OCI-LY1 (cell line): Measurements from ENCODE around the gene IL18R1.

Experiments
- H2AFZ ChIP-seq: fragments of 200-600 bp; sonication (generic), shearing (Covaris generic); 2 replicates; pipeline ENCODE4 v1.6.0; 2014; ENCODE audit warnings: antibody characterized with exemption, mild to moderate bottlenecking, low read length
- H3F3A ChIP-seq: fragments of 200-600 bp; sonication (generic), shearing (Covaris generic); 2 replicates; pipeline ENCODE4 v1.6.0; 2014; ENCODE audit warnings: mild to moderate bottlenecking, antibody characterized with exemption, low read length, moderate library complexity; ENCODE audit not compliant: insufficient read depth
- H3K27ac ChIP-seq: fragments of 200-600 bp; sonication (generic); 2 replicates; pipeline ENCODE4 v1.5.1; 2014; ENCODE audit warnings: low read length, mixed run types, mild to moderate bottlenecking, low read depth; ENCODE audit not compliant: poor library complexity, severe bottlenecking
- H3K27me3 ChIP-seq: fragments of 200-600 bp; sonication (generic); 2 replicates; pipeline ENCODE4 v1.6.0; 2014; ENCODE audit warnings: antibody characterized with exemption, mild to moderate bottlenecking, low read length, moderate library complexity; ENCODE audit not compliant: insufficient read depth
- H3K36me3 ChIP-seq: fragments of 200-600 bp; sonication (generic); 2 replicates; pipeline ENCODE4 v1.6.1; 2014; ENCODE audit warnings: mild to moderate bottlenecking, antibody characterized with exemption, low read length, moderate library complexity, mixed read lengths; ENCODE audit not compliant: insufficient read depth
- H3K4me1 ChIP-seq: fragments of 200-600 bp; sonication (generic); 2 replicates; pipeline ENCODE4 v1.5.1; 2014; ENCODE audit warnings: mild to moderate bottlenecking, low read length, moderate library complexity; ENCODE audit not compliant: insufficient read depth, severe bottlenecking
- H3K4me2 ChIP-seq: fragments of 200-600 bp; sonication (generic), shearing (Covaris generic); 2 replicates; pipeline ENCODE4 v1.6.1; 2014; ENCODE audit warnings: low read length
- H3K4me3 ChIP-seq: fragments of 200-600 bp; sonication (generic); 2 replicates; pipeline ENCODE4 v1.5.1; 2014; ENCODE audit warnings: low read length, low read depth, mild to moderate bottlenecking, mixed read lengths; ENCODE audit not compliant: poor library complexity, severe bottlenecking
- H3K79me2 ChIP-seq: fragments of 200-600 bp; shearing (Covaris generic); 2 replicates; pipeline ENCODE4 v1.6.1; 2016; ENCODE audit warnings: mixed run types, low read length, mixed read lengths; ENCODE audit not compliant: insufficient read depth
- H3K9ac ChIP-seq: fragments of 200-600 bp; sonication (generic), shearing (Covaris generic); 2 replicates; pipeline ENCODE4 v1.6.1; 2014; ENCODE audit warnings: mild to moderate bottlenecking, low read length, mixed read lengths
- H3K9me2 ChIP-seq: fragments of 200-600 bp; sonication (generic), shearing (Covaris generic); 2 replicates; pipeline ENCODE4 v1.6.1; 2014; ENCODE audit warnings: low read depth, mild to moderate bottlenecking, low read length, mixed read lengths
- H3K9me3 ChIP-seq: fragments of 200-600 bp; shearing (Covaris generic); 2 replicates; pipeline ENCODE4 v1.6.1; 2014; ENCODE audit warnings: low read length, mixed read lengths
- H4K20me1 ChIP-seq: fragments of 200-600 bp; sonication (generic), shearing (Covaris generic); 2 replicates; pipeline ENCODE4 v1.6.0; 2016; ENCODE audit warnings: mild to moderate bottlenecking, low read length; ENCODE audit not compliant: insufficient read depth
- CTCF ChIP-seq: fragments of 200-600 bp; sonication (generic), shearing (Covaris generic); IDR thresholded peaks from 2 replicates; pipeline ENCODE4 v1.5.1; 2017; ENCODE audit warnings: mild to moderate bottlenecking, antibody characterized with exemption, low read length, moderate library complexity, mixed read lengths
- EZH2 ChIP-seq: fragments of 200-600 bp; sonication (generic), shearing (Covaris generic); IDR thresholded peaks from 2 replicates; pipeline ENCODE4 v1.8.0; 2017; ENCODE audit warnings: borderline replicate concordance, mixed run types, mild to moderate bottlenecking, antibody characterized with exemption, low read length, moderate library complexity, mixed read lengths

Gene IL18R1

GRCh38 chr2:102417946-102418345 is 62.4 kb downstream of the IL18R1 start:
- H3K4me1 ChIP-seq = no peaks in the 10 kb centered on the region
- no peaks in the 10 kb centered on the region for H3K27me3 ChIP-seq
- no peaks in the 10 kb centered on the region for H3K36me3 ChIP-seq
- H3K9me2 ChIP-seq = no peaks in the 10 kb centered on the region
- no peaks in the 10 kb centered on the region for H3K79me2 ChIP-seq
- H3K4me2 ChIP-seq = no peak overlapping the region
- H3K27ac ChIP-seq = no peak overlapping the region
- no peak overlapping the region for H3K4me3 ChIP-seq
- H4K20me1 ChIP-seq = no peaks in the 10 kb centered on the region
- H3K9me3 ChIP-seq = no peaks in the 10 kb centered on the region
- H3K9ac ChIP-seq = no peak overlapping the region
- TF ChIP-seq CTCF = no peak
- TF ChIP-seq EZH2 = no peak
- H3F3A ChIP-seq = no peaks in the 10 kb centered on the region
- no peak overlapping the region for H2AFZ ChIP-seq

- no peak overlapping the region for H3K4me2 ChIP-seq
- H3K4me1 ChIP-seq = no peaks in the 10 kb centered on the region
- no peaks in the 10 kb centered on the region for H3K9me2 ChIP-seq
- H3K4me3 ChIP-seq = no peak overlapping the region
- no peaks in the 10 kb centered on the region for H3K79me2 ChIP-seq
- no peaks in the 10 kb centered on the region for H3K36me3 ChIP-seq
- no peaks in the 10 kb centered on the region for H3K9me3 ChIP-seq
- no peaks in the 10 kb centered on the region for H4K20me1 ChIP-seq
- H3K27ac ChIP-seq = no peak overlapping the region
- no peaks in the 10 kb centered on the region for H3F3A ChIP-seq
- no peak for TF ChIP-seq EZH2
- no peak for TF ChIP-seq CTCF
- no peak overlapping the region for H2AFZ ChIP-seq
- H3K9ac ChIP-seq = no peak overlapping the region
- H3K27me3 ChIP-seq = no peaks in the 10 kb centered on the region
Measured at GRCh38 chr2:102418421-102418961, 62.9 kb downstream of the IL18R1 start.

- Histone ChIP-seq H3K27me3 (no peaks in the 10 kb centered on the region), H3K9me3 (no peaks in the 10 kb centered on the region), H4K20me1 (no peaks in the 10 kb centered on the region), H3F3A (no peaks in the 10 kb centered on the region), H3K4me1 (no peaks in the 10 kb centered on the region), H3K36me3 (no peaks in the 10 kb centered on the region), H3K4me3 (no peak overlapping the region), H3K4me2 (no peak overlapping the region), H3K27ac (no peak overlapping the region), H2AFZ (no peak overlapping the region), H3K79me2 (no peaks in the 10 kb centered on the region), H3K9ac (no peak overlapping the region), H3K9me2 (no peaks in the 10 kb centered on the region)
- TF ChIP-seq EZH2 (no peak), CTCF (no peak)
Measured at GRCh38 chr2:102420290-102420689, 64.7 kb downstream of the IL18R1 start.
